ENCODE measurements around the gene RANBP17.

GRCh38 chr5:170863646-170864045, 1.8 kb downstream of the RANBP17 start:
- TF ChIP-seq CTCF (conservative IDR thresholded peaks at IDR 0.05 in 1 of 2, IDR thresholded peaks at IDR 0.05 in 1 of 2; ENCODE audit: low read depth in 1 of 2, low read length in 2 of 2), result no peak
- no peak for TF ChIP-seq EZH2 (IDR thresholded peaks at IDR 0.05; ENCODE audit: low read length, missing control alignments)

Data from fibroblast of lung (primary cell).